ENCODE results near the gene DPP6.

The DPP6 gene

DNA sequence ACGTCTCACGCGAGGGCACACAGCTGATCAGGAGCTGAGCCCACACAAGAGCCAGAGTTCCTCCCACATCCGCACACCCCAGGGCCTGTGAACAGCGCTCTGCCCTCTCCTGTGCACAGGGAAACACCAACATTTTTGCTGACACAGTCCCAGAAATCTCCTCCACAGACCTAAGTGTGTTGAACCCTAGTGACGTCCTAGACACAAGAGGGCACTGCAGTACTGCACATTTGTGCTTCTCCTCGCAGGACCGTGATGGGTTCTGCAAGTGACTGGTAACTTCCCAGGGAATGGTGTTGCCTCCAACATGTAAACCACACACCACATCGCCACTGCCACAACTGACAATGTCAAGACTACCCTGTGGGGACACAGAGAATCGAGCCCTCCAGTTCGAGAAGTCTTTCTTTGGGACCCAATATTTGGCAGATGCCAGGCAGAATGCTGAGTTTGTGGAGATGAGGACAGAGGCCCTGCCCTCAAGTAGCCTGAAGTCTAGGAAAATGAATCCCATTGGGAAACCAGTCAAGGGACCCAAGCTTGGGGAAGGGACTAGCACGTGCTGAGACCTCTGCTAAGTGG lies 780.5 kb downstream of the DPP6 start:
- DNase-seq (ENCODE audit: low read depth) = no peak

GRCh38 chr7:154836021-154836448 lies 783.8 kb downstream of the DPP6 start:
- DNase-seq (ENCODE audit: low read depth) = no peak

- no peak for DNase-seq (ENCODE audit: low read depth)
Measured at GRCh38 chr7:154837087-154837486, 784.9 kb downstream of the DPP6 start.

DNA sequence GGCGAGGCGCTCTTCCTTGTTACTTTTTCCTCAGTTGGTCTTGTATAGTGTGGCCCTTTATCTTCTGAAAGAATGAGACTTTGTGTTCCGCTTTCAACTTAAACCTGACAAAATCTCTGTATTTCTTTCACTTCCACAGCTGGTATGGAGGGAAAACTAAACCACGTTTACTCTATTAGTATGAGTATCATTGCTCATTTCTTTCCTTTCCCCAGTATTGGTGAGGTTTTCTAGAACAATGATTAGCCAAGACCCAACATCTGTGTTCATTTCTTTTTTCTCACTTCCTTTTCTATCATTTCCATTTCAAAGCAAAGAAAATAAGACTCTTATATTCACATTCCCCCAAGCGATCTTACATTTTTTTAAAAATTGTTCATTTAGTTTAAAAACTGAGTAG lies 785.4 kb downstream of the DPP6 start:
- DNase-seq (ENCODE audit: low read depth) = no peak

GRCh38 chr7:154840086-154840485 lies 787.9 kb downstream of the DPP6 start:
- no peak for DNase-seq (ENCODE audit: low read depth)

DNA sequence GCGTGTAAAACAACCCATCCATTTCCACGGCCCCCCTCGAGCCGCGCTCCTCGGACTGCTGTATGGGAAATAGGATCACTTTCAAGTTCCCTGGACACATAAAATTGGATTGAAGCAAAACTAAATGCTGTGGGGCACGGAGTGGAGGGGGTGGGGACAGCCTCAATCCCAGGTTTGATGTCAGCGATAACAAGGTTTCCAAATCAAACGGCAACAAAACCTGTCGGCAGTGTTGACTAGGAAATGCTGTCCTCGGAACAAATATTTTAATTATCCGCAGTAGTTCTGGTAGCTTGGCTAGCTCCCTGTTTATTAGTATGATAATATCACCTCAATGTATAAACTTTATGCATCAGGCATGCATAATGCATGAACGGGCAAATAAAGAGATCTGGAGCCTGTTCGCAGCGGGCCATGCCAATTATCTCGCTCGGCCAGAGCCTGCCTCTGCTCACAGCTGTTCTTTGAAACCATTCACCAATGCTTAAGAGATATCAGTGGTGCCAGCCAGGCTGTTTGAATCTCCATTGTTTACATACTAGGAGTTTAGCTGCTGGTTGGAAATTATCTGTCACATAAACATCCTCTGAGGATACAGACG lies 789.6 kb downstream of the DPP6 start:
- no peak for DNase-seq (ENCODE audit: low read depth)

DNA sequence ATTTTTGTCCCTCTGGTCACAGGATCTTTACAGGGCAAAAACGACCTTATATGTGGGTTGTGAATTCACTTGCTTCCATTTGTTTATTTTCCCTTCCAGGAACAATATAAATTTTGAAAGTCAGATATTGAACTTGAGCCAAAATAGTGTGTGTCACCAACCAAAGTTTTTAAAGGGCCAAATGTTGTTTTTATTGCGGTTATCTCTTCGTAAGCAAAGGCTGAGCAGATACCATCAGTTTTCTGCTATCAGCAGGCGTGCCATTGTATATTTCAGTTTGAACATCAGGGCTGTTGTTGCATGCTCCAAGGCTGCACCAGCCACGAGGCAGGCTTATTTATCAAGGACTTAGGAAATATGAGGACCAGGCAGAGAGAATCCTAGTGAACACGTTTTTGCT lies 790.4 kb downstream of the DPP6 start:
- no peak for DNase-seq (ENCODE audit: low read depth)

- no peak for DNase-seq (ENCODE audit: low read depth)
Measured at GRCh38 chr7:154843670-154844237, 791.6 kb downstream of the DPP6 start.

GRCh38 chr7:154844499-154844898 lies 792.3 kb downstream of the DPP6 start:
- no peak for DNase-seq (ENCODE audit: low read depth)

GRCh38 chr7:154844955-154845354 lies 792.8 kb downstream of the DPP6 start:
- no peak for DNase-seq (ENCODE audit: low read depth)

- DNase-seq (ENCODE audit: low read depth) = no peak
Measured at GRCh38 chr7:154848464-154848863, 796.3 kb downstream of the DPP6 start.

DNA sequence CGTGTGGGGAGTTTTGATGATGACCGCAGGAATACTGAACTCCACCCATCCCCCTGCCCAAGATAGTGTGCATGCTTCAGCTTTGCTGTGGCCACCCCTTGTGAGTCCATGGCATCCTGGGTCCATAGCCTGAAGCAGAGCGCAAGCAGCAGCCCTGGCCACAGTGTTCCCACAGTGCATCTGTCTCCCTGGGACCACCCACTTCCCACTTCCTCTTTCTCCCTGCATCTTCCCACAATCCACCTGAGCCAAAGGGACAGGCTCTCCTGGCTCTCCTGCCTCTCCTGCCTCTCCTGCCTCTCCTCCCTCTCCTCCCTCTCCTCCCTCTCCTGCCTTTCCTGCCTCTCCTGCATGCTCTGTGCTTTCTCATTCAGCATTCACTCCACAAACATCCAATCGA lies 800.0 kb downstream of the DPP6 start:
- no peak for DNase-seq (ENCODE audit: low read depth)

- DNase-seq (ENCODE audit: low read depth) = no peak
Measured at GRCh38 chr7:154853063-154853726, 801.0 kb downstream of the DPP6 start.

DNA sequence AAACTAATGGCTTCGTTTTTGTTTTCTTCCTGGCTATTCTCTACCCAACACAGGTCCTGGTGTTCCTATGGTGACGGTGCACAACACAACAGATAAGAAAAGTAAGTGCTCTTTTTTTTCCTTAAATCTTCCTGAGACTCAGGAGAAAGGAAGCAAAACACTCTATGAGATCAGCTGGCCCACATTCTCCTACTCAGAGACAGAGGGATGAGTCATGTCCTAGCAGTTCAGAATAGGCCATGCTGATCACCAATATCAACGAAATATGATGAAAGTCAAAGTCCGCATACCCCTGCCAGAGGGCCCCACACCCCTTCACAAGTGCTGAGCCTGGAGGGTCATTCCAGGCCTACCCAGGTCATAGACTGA lies 801.5 kb downstream of the DPP6 start:
- DNase-seq (ENCODE audit: low read depth) = no peak

DNA sequence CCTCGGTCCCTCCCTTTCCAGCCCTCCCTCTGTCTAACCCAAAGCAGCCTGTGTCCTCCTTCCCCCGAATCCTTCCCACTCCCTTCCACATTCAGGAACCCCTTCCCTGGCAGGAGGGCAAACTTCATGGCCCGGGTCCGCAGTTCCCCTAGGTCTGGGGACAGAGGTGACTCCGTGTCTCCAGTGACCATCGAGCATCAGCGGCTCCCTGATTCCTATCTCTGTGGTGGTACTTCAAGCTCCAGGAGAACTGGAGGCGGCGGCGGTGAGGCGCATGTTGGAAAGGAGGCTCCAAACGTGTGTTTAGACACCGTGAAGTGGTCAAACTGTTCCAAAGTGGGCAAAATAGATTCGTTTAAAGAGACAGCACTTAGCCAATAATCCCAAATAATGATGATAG lies 802.6 kb downstream of the DPP6 start:
- DNase-seq (ENCODE audit: low read depth) = no peak

GRCh38 chr7:154855366-154855765 lies 803.2 kb downstream of the DPP6 start:
- DNase-seq (ENCODE audit: low read depth) = no peak

- DNase-seq (ENCODE audit: low read depth) = no peak
Measured at GRCh38 chr7:154856733-154857132, 804.5 kb downstream of the DPP6 start.

DNA sequence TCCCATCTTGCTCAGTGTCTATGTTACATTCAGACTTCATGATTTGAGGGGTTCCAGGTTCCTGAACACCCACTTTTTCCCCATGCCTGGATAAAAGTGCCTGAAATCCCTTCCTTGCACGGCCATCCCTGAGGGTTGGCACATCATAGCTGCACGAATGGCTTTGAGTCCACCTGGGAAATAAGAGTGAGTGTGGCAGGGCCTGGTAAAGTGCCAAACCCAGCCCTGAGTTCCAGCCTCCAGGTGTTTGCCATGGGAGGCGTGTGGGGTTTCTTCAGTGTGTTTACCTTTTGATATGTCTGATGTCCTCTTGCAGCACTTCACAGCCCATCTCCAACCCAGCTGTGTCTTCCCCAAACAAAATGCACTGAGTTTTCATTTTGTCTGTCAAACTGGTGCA lies 805.0 kb downstream of the DPP6 start:
- no peak for DNase-seq (ENCODE audit: low read depth)

GRCh38 chr7:154857728-154858681 lies 805.8 kb downstream of the DPP6 start:
- no peak for DNase-seq (ENCODE audit: low read depth)

DNA sequence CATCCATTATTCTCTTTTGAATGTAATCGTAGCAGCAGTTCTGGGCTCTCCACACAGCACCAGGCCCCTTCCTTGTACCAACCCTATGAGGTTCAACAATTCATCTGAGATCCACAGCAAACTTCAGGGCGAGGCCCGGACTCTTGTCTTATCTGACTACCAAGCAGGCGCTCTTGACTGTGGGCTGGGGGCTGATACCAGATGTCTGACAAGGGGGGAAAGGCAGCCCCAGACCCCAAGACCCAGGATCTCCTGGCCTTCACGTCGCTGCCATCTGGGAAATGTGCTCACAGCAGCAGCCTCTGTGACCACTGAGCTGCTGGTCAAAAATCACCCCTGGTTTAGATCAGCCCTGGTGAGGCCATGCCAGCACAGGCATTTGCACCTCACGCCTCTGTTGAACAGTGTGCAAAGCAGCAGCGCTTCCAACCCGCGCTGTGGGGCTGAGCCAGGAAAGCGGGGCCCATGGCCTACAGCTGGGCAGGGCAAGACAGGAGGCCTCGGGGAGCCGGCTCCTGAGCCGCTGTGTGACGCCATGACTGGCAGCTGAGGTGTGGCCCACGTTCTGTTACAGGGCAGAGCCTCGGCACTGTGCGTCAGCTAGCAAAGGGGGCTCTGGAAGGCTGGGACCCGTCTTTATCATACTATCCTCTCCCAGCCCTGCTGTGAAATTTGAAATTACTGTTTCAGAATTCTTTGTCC lies 806.8 kb downstream of the DPP6 start:
- no peak for DNase-seq (ENCODE audit: low read depth)

- no peak for DNase-seq (ENCODE audit: low read depth)
Measured at GRCh38 chr7:154859747-154860620, 807.8 kb downstream of the DPP6 start.

Data from fibroblast of the conjunctiva (primary cell).